SHP77 treated with DMSO at 0.1 percent for 48 hours (cell line): ENCODE data around the gene CTDSP1.

ENCODE experiments used
- DNase-seq: peaks from one replicate; lab custom pipeline; 2025; lab: John Stamatoyannopoulos, UW

CTDSP1 gene

DNA sequence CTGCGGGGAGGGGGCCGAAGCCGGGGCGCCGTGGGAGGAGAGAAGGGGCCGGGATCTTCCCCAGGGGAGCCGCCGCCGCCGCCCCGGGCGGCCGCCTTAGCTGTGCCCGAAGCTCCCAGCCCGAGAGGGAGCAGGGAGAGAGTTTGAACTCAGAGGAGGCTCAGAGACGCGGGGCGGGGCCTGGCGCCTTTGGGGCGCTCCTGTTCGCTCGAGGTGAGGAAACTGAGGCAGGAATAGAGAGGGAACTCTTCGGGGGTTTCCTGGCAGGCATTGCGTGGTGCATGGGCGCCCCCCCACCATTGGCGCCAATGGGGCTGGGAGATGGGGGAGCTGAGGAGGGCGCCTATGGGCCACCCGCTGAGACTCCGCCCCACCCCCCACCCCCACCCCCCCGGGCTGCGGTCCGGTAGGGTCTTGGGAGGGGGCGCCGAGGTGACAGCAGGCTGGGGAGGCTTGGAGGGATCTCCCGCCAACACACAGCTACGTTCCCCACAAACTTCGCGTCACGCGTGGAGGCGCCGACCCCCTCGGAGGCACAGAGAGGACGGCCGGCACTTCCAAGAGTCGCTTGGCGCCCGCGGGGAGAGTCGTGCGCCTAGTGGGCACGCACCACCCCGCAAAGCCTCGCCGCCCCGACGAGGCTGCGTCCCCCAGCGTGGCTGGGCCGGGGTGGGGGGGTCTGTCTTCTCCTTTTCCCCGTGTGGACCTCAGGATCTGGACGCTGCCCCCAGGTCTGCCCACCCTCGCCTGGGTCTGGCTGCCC lies 680 bp downstream of the CTDSP1 start:
- DNase-seq, result no peak

GRCh38 chr2:218400930-218401881 lies 1.5 kb downstream of the CTDSP1 start:
- no peak for DNase-seq

- DNase-seq, result no peak
Measured at GRCh38 chr2:218401890-218402289, 2.2 kb downstream of the CTDSP1 start.

GRCh38 chr2:218402491-218402901 lies 2.8 kb downstream of the CTDSP1 start:
- no peak for DNase-seq

DNA sequence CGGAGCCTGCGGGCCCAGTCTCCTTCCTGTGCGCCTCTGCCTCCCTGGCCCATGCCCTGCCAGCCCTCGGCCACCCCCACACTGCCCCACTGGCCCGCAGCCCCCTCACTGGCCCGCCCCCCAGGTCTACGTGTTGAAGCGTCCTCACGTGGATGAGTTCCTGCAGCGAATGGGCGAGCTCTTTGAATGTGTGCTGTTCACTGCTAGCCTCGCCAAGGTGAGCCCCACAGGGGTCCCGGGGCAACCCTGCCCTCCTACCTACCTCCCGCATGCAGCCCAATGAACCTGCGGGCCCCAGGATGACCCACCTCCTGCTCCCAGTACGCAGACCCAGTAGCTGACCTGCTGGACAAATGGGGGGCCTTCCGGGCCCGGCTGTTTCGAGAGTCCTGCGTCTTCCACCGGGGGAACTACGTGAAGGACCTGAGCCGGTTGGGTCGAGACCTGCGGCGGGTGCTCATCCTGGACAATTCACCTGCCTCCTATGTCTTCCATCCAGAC lies 3.3 kb downstream of the CTDSP1 start:
- DNase-seq, result no peak

DNA sequence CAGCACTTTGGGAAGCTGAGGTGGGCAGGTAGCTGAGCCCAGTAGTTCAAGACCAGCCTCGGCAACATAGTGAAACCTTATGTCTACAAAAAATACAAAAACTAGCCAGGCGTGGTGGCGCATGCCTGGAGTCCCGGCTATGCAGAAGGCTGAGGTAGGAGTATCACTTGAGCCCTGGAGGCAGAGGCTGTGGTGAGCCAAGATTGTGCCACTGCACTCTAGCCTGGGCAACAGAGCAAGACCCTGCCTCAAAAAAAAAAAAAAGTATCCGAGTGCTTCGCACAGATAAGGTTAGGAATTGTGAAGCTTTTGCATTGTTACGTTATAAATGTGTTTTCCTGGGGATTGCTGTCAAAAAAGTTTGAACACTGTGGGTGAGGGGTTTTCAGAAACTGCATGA lies 4.1 kb downstream of the CTDSP1 start:
- no peak for DNase-seq

GRCh38 chr2:218404351-218405085 lies 4.8 kb downstream of the CTDSP1 start:
- no peak for DNase-seq

- no peak for DNase-seq
Measured at GRCh38 chr2:218405086-218405745, 5.5 kb downstream of the CTDSP1 start.

DNA sequence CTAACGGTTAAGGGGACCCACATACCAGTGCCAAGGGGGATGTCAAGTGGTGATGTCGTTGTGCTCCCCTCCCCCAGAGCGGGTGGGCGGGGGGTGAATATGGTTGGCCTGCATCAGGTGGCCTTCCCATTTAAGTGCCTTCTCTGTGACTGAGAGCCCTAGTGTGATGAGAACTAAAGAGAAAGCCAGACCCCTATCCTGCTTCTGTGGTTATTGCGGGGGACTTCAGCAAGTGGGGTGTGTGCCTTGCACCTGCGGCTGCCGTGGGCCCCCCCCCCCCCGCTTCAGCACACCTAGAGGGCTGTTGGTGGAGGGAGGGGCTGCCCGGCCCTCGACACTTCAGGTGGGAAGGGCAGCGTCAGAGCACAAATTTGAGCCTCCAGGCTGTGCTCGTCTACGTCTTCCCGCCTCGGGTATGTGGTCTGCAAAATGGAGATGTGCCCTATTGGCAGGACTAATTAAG lies 6.1 kb downstream of the CTDSP1 start:
- DNase-seq, result no peak

DNA sequence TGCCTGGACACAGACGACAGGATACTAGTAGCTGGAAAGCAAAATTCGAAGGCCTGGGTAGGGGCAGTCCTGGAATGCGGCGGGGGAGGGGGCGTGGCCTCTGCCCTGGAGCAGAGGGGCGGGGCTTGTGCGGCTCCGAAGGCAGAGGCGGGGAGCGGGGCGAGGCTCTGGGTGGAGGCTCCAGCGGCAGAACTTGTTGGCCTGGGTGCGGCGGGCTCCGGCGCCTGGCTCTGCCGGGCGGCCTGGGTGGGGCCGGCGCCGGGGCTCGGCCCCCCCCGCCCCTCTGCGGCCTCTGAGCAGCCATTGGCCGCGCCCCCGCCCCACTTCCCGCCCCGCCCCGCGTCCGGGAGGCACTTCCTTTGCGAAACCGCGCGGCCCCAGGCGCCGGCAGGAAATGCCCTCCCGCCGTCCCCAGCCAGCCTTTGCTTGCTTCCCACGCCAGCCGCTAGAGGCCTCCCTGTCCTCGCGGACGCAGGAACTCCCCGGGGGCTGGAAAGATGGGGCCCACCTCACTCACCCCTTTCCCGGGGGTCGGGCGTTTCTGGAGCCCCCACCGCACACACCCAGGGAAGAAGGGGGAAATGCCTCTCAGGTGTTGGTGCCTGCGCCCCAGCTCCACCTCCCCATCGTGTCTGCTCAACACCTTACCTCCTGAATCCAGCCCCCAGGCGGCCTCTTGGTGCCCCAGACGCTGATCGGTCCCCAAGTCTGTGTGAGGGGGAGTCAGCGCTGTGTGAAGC lies 6.7 kb downstream of the CTDSP1 start:
- peak; percentile 92 for DNase-seq

DNA sequence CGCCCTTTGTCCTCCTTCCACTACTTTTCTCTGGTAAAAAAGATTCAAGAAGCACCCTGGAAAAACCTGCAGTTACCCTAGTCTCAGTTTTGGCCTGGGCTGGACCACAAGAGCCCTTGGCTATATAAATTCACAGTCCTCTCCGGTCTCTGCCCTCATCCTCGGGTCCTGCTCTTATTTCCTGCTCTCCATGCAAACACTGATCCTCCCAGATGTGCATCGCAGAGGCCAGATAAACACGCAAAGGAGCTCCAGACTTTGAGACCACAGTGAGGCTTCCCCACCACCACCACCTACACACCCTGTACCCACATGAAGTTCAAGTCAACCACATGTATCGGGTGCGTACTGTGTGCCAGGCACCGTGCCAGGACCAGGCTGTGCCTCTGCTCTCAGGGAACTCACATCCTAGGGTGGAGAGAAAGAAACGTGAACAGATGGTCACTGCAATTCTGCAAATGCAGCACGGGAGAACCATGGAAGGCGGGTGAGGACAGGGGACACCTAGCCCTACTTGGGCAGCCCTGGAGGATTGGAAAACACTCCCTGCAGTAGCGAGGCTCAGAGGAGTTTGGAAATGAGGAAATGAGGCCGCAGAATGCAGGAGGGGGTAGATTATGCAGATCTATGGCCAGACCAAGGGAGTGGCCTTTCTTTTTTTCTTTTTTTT lies 7.4 kb downstream of the CTDSP1 start:
- peak; percentile 21 for DNase-seq

- no peak for DNase-seq
Measured at GRCh38 chr2:218407717-218408116, 8.0 kb downstream of the CTDSP1 start.

- DNase-seq, result no peak
Measured at GRCh38 chr2:218418321-218418716, 18.7 kb downstream of the CTDSP1 start.

GRCh38 chr2:218418717-218419458 lies 19.2 kb downstream of the CTDSP1 start, which contains the start of gene VIL1:
Gene VIL1 (plus strand): TSS chr2:218419123. CDS start chr2:218423779, 4,656 bp downstream.
- DNase-seq, result no peak

DNA sequence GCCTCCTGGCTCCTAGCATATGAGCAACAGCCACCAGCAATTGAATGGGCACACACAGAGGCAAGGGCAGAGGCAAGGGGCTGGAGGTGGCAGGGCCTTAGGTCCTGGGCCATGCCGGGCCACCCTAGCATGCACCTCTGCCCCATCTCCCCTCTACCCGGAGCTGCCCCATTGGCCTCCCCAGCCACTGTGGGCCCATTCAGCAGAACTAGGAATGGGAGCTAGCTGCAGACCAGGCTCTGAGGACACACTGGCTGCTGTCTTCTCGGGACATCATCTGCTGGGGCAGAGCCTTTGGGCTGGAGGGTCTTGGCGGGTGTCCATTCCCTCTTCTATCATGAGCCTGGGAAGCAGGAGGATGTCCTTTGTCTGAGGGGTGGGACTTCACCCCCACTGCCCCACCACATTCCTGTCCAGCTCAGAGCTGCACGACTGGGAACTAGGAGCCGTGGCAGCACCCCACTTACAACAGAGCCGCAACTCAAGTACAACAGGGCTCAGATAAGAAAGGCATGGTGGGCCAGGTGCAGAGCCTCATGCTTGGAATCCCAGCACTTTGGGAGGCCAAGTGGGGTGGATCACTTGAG lies 20.1 kb downstream of the CTDSP1 start:
- DNase-seq, result no peak

GRCh38 chr2:218421027-218421426 lies 21.4 kb downstream of the CTDSP1 start:
- DNase-seq, result no peak

GRCh38 chr2:218422403-218423086 lies 22.9 kb downstream of the CTDSP1 start:
- DNase-seq, result no peak

DNA sequence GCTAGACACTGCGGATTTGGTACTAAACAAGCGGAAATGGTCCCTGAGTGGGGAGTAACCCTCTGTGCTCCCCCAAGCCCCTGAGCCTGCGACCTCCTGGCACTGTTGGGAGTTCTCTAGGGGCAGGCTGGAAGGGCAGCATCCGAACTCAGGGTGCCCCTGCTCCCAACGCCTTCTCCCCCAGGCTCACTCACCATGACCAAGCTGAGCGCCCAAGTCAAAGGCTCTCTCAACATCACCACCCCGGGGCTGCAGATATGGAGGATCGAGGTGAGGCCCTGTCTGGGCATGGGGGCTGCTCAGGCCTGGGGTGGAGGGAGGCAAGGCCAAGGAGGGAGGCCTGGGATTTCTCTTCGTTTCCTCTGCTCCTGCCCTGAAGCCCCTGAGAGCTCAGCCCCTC lies 23.9 kb downstream of the CTDSP1 start:
- DNase-seq, result no peak
